DMS53 treated with DMSO at 0.1 percent for 48 hours (cell line): ENCODE measurements around the gene CDH4.

ENCODE experiments used
- DNase-seq: peaks from one replicate; lab custom pipeline; 2025; ENCODE audit not compliant: unreplicated experiment; lab: John Stamatoyannopoulos, UW

The CDH4 gene

DNA sequence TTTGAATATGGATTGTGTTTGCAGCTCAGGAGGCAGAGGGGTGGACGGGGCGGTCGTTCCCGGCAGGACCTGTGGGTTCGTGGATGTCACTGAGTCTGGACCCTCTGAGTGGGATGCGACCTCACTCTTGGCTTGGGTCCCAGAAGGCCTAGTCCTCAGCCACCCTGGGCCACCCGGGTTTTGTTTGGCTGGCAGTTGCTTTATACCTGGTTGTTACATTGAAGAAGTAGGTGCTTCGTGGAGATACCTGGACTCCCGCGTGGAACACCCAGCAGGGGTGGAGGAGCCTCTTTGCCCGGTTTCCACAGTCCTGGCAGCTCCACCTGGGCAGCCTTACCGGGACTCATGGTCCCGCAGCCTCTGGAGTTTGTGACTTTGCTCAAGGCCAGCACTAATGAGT lies 408.5 kb downstream of the CDH4 start:
- DNase-seq: no peak

DNA sequence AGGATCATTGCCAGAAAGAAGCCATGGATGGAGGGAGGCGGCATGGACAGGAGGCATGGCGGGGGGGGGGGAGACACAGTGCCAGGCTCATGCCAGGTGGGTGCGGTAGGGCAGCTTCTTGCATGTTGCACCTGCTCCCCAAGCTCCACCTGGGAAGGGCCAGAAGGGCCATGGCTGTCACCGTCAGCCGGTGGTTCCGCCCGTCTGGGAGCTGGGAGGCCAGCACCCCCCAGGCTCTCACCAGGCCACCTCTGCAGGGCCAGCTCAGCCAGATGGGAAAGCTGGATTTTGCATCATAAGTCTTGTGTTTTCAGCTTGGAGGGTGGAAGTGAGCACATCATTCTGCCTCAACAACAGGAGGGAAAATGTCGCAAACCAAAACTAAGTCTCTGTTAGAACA lies 409.0 kb downstream of the CDH4 start:
- no peak for DNase-seq

- DNase-seq: no peak
Measured at GRCh38 chr20:61661583-61661982, 409.5 kb downstream of the CDH4 start.

GRCh38 chr20:61662226-61662967 lies 410.3 kb downstream of the CDH4 start:
- no peak for DNase-seq

DNA sequence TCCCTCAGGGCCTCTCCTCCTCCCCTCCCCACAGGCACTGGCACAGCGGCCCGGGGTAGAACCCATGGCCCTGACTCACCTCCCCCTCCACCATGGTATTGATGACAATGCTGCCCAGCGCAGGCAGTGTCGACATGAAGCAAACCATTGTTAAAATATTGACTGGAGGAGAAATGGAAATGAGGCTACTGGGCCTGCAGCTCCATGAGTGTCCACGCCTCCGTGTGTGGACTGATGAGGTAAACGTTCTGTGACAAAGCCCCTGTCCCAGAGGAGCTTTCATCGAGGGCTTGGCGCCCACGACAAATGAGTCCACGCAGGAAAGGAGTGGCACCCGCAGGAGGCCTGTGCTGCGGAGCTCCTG lies 410.9 kb downstream of the CDH4 start:
- DNase-seq: no peak

DNA sequence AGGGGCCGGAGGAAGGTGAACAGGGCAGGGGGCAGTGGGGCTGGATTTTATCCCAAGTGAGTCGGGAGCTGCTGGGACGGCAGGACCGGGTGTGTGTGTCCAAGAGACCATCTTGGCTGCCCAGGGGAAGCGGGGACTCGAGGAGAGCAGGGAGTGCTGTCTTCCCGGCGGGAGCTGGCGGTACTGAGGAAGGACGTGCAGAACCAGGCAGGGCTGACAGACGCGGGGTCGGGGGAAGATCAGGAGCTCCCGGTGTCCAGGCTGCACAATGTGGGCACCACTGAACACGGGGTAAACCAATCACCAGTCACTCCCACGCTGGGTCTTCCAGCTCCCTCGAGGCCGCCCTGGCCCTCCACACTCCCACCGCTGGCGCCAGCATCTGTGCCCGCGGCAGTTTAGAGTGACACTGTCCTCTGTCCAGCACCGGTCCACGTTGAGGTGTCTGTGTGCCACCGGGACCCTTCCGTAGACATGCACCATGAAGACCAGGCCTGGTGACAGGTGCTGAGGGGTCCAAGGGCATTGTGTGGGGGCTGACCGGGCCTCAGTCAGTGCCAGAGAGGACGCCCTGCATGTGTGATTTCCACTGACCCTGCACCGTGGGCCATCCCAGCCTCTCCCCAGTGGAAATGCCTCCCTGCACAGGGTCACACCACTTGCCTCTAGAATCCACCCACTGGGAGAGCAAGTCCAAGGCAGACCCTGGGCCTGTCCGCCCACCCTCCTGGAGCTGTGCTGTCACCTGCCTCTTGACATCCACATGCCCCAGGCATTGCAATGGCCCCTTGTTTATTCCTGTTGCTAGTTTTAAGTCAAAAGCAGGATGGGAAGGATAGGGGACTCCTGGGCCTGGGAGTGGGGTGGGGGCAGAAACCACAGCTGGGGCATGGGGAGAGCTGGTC lies 411.7 kb downstream of the CDH4 start:
- no peak for DNase-seq

- no peak for DNase-seq
Measured at GRCh38 chr20:61664556-61665320, 412.7 kb downstream of the CDH4 start.

DNA sequence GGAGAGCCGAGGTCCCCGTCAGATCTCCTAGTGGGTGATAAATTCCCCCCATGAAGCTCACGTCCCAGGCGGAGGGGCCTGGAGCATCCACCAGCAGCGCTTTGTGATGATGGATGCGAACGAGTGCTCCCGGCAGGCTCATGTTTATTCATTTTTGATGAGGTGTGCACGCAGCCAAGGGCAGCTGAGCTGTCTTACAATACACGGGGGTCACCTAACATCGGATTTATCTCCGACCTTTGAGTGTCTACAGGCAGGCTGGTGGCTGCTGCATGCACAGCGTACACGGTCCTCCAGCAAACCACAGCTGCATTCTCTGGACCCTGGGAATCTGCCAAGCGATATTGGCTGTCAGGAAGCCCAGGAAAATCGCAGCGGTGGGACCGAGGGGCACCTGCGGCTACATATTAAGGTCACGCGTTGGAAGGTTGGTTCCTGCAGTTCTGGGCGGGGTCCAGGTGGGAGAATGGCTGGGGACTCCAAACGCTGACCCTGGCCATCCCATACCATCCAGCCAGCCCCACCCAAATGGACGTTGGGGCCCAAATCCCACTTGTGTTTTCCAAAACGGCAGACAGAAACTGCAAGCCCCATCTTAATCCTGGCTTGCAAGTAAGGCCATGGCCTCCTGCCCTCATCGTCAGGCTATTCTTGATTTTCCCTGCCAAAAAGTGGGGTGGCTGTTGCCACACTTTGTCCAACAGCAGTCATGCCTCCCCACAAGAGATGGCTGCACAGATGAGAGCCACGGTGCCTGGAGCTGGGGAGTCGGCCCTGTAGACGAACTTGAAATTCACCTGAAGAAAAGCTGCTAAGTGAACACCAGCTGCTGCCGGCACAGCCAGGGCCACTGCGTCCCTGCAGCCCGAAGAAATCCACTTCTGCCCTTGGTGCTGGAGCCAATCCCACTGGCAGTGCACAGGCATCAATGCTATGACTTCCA lies 413.7 kb downstream of the CDH4 start:
- no peak for DNase-seq

DNA sequence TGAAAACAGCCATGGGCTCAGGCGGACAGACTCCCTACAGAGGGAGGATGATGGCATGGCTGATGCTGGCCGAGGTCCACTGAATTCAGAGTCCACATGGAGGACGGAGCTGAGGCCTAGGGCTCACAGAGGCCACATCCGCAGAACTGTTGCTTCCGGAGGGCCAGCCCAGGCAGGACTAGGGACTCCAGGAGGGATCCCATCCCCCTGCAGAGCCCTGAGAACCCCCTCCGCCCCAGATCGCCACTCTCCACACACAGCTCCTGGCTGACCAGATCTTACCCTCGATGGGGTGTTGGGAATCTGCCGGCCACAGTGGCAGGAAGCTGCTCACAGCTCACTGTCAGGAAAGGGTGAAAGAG lies 414.4 kb downstream of the CDH4 start:
- no peak for DNase-seq

GRCh38 chr20:61667056-61667792 lies 415.2 kb downstream of the CDH4 start:
- DNase-seq: no peak

GRCh38 chr20:61668065-61668650 lies 416.1 kb downstream of the CDH4 start:
- DNase-seq: no peak

GRCh38 chr20:61668771-61669503 lies 416.9 kb downstream of the CDH4 start:
- no peak for DNase-seq

DNA sequence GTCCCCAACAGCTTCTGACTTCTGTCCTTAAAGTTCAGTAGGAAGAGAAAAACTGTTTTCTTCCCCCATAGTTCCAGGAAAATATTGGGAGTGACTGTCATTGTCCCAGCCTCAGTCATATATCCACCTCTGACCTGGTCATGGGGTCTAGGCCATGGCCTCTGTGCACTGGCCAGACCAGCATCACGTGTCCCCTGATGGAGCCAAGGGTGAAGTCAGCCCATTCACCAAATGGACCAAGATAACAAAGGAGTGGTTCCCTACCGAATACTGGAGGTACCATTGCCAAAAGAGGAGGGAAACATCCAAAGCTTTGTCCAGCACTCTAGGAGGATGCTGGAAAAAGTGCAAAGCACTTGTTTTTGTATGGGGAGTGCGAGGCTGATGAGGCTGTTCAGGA lies 418.2 kb downstream of the CDH4 start:
- DNase-seq: no peak

GRCh38 chr20:61671559-61671958 lies 419.5 kb downstream of the CDH4 start:
- DNase-seq: no peak

- no peak for DNase-seq
Measured at GRCh38 chr20:61673152-61673847, 421.2 kb downstream of the CDH4 start.

GRCh38 chr20:61674121-61674520 lies 422.1 kb downstream of the CDH4 start:
- no peak for DNase-seq

DNA sequence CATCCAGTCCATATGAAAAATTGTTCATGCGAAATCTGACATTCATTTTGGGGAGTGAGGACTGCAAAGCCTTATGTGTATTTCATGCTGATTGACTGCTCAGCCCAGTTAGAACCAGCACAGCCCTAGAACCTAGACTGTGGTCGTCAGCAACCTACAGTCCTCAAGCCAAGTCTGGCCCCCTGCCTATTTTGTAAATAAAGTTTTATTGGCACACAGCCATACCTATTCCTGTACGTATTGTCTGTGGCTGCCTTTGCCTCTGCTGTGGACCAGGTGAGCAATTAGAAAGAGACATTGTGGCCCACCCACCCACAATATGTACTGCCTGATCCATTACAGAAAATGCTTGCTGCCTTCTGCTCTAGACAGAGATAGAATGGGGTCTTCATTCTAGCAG lies 422.6 kb downstream of the CDH4 start:
- DNase-seq: no peak

- DNase-seq: no peak
Measured at GRCh38 chr20:61677928-61678327, 425.9 kb downstream of the CDH4 start.
